SIG-M5 treated with dmso at 0.1 percent for 504 hours (cell line): ENCODE data around the gene KLHDC7B.
A peak's percentile ranks its signal among the peaks of the same experiment; 100 is the strongest.

Experiments used
- DNase-seq: peaks from one replicate; lab custom pipeline; 2025; ENCODE audit not compliant: unreplicated experiment; lab: John Stamatoyannopoulos, UW

The KLHDC7B gene

GRCh38 chr22:50547263-50547985 is 1.7 kb downstream of the KLHDC7B start:
- DNase-seq = no peak

- peak; percentile 45 for DNase-seq
Measured at GRCh38 chr22:50548040-50548920, 2.6 kb downstream of the KLHDC7B start.

DNA sequence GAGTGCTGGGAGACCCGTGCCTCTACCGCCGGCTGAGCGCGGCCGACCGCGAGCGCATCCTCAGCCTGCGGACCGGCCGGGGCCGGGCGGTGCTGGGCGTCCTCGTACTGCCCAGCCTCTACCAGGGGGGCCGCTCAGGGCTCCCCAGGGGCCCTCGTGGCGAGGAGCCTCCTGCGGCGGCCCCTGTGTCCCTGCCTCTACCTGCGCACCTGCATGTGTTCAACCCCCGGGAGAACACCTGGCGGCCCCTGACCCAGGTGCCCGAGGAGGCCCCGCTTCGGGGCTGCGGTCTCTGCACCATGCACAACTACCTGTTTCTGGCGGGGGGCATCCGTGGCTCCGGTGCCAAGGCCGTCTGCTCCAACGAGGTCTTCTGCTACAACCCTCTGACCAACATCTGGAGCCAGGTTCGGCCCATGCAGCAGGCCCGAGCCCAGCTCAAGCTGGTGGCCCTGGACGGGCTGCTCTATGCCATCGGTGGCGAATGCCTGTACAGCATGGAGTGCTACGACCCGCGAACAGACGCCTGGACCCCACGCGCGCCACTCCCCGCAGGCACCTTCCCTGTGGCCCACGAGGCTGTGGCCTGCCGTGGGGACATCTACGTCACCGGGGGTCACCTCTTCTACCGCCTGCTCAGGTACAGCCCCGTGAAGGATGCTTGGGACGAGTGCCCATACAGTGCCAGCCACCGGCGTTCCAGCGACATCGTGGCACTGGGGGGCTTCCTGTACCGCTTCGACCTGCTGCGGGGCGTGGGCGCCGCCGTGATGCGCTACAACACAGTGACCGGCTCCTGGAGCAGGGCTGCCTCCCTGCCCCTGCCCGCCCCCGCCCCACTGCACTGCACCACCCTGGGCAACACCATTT is 3.5 kb downstream of the KLHDC7B start:
- no peak for DNase-seq

DNA sequence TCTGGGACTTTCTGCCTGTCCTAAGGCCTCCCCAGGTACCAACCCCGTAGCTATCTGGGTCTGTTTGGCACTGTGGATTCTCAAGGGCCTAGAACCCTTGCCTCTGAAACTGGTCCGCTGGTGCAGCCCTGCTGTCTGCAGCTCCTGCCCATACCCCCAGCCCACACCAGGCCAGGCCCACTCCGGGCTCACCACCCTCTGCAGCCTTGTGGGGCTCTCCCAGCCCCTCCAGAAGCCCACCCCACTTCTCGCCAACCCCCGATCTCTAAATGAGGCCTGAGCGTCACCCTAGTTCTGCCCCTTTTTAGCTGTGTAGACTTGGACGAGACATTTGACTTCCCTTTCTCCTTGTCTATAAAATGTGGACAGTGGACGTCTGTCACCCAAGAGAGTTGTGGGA is 4.7 kb downstream of the KLHDC7B start:
- DNase-seq = no peak

DNA sequence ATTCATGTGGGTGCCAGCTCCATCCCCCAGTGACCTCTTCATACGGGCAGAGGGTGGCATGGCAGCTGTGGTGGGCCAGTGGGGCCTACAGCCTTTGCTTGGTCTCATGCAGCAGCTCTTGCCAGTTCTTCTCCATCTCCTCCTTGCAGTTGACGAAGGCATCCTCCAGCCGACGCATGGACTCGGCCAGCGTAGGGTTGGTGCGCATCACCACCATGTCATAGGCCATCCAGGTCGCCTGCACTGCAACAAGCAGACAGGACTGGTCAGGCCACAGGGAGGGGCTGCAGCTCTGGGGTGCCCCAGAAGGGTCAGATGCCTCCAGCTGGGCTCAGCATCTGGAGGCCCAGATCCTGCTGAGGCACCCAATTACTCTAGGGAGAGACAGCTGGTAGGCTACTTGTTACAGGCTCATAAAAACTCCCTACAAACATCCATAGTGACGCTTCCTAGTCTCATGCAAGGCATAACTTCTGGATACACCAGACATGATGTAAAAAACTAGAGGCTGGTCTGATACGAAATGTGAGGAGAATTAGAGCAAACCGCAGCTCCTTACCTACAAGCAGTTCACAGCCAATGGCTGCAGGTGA is 5.6 kb downstream of the KLHDC7B start:
- DNase-seq = no peak

- DNase-seq = no peak
Measured at GRCh38 chr22:50553310-50553709, 7.6 kb downstream of the KLHDC7B start.

- DNase-seq = no peak
Measured at GRCh38 chr22:50556703-50557102, 11.0 kb downstream of the KLHDC7B start.

DNA sequence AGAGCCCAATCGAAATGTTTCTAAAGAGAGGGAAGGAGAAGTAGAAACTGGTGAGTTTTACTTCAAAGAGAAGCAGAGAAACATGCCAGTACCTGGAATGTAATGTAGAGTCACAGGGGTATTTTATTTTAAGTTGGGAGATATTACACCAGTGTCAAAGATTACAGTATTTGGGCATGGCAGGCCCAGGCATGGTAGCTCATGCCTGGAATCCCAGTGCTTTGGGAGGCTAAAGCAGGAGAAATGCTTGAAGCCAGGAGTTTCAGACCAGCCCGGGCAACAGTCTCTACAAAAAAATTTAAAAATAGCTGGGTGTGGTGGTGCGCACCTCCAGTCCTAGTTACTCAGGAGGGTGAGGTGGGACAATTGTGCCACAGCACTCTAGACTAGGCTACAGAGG is 14.3 kb downstream of the KLHDC7B start:
- no peak for DNase-seq

DNA sequence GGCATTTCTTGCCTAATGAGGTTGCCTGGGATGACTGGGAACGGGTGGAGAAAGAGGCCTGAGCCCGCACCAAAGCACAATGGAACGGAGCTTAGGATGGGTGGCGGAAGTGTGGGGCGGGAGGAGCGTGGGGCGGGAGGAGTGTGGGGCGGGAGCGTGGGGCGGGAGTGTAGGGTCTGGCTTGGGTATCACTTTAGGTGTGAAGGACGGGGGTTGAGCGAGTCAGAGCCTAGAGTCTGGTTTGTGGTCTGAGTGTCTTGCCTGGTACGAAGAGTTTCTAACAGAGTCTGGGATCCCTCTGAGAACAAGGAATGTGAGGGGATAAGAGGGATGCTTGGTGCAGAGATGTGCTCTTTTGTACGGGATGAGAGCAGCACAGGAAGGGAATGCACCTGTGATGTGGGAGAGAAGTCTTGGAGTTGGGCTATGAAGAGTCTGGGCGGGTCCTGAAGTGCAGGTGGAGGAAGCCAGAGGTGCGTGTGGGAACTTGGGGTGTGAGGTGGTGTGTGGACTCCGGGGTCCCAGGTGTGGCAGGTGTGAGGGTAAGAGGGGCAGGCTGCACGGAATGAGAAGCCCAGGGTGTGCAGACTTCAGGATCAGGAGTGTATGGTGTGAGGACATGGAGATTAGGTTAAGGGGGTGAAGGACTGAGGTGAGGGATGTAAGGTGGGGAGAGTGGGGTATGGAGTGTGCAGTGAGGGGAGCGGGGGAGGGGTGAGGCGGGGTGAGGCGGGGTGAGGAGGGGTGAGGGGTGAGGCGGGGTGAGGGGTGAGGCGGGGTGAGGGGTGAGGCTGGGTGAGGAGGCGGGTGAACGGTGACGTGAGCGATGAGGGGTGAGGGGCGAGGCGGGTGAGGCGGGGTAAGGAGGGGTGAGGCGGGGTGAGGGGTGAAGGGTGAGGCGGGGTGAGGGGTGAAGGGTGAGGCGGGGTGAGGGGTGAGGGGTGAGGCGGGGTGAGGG is 16.0 kb downstream of the KLHDC7B start:
- DNase-seq = no peak

DNA sequence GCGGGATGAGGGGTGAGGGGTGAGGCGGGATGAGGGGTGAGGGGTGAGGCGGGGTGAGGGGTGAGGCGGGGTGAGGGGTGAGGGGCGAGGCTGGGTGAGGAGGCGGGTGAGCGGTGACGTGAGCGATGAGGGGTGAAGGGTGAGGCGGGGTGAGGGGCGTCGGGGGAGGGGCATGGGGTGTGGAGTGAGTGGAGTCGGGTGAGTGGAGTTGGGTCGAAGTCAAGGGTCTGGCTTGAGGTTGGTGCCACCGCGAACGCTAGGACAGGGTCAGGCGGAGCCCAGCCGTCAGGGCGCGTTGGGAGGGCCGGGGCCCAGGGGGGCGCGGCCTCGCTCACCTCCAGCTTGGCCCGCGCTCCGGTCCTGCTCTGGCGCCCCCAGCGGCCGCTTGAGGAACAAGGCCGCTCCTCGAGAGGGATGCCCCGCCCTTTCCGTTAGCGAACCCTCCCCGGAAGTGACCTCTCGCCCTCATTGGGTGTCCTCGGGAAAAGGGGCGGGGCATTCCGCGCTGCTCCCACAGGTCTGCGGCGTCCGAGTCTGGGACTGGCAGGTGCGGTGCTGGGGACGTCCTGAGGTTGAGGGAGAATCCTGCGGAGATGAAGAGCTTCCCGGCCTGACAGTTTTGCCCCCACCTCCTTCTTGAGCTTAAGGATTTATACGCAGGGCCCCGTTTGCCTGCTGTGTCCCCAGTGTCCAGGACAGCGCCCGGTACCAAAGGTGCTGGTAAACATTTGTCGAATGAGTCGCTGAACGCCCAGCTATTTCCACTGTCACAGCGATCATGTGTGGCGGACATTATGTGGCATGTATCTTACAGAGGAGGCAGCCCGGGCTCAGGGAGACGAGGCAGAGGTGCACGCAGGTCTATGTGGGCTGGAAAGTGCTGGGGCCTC is 17.1 kb downstream of the KLHDC7B start, which contains the start of gene SYCE3:
TSS of gene SYCE3 (minus strand) at position 397 of the 890 bp plus-strand sequence. CDS start 6,514 bp downstream, outside the sequence.
- DNase-seq = peak; percentile 90

DNA sequence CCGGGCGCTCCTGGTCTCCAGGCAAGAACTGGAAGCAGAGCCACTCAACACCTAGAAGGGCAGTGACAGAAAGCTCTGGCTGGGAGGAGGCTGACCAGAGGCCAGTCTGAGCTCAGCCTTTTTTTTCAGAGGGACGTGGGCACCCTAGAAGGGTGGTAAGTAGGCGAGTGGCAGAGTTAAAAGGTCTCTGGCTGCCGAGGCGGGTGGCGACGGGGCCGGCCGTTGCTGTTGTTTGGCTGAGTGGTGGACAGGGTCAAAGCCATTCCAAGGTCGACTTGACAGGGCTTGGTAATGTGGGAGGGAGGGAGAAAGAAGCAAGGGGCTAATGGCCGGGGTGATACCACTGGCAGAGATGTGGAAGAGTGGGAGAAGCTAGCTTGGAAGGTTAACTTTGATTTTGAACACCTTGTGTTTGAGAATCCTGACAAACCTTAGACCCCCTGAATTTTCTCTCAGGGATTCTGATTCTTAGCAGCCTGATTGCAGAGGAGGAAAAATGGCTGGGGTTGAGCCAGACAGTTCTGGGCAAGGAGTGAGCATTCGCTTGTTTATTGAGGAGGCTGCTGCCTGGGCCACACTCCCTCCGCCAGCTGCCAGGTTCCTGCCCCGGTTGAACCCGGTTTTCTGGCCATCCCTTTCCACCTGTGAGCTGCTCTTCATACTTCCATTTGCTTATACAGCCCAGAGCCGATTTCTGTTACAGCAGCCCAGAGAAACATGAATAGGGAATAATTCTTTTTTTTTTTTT is 17.9 kb downstream of the KLHDC7B start:
- DNase-seq = no peak

DNA sequence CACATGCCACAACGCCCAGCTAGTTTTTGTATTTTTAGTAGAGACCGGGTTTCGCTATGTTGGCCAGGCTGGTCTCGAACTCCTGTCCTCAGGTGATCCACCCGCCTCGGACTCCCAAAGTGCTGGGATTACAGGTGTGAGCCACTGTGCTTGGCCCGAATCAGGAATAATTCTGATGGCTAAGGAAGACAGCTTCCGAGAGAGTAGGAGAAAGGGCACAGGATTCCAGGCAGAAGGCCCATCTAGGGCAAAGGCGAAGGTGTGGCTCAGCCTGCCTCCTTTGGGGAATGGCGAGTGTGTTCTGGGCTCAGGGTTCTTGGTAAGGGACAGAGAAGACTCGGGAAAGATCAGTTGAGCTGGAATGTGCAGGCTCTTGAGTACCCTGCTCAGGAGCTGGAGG is 18.6 kb downstream of the KLHDC7B start:
- DNase-seq = no peak

DNA sequence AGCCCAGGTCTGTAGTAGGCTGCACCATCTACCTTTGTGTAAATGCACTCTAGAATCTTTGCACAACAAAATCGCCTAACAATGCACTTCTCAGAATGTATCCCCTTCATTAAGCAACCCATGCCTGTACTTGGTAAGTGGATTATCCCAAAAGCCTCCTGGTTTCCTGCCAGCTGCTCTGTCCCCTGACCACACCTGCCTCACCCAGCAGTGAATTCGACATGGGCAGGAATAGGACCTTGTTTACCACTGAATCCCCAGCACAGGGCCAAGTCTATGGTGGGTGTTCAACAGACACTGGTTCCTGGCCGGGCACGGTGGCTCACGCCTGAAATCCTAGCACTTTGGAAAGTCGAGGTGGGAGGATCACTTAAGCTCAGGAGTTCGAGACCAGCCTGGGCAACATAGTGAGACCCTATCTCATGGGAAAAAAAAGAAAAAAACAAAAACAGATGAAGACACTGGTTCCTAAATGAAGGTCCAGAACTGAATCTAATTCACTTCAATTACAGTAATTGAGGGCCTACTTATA is 22.1 kb downstream of the KLHDC7B start:
- DNase-seq = no peak

- DNase-seq = peak; percentile 17
Measured at GRCh38 chr22:50568626-50569025, 22.9 kb downstream of the KLHDC7B start.

- no peak for DNase-seq
Measured at GRCh38 chr22:50569041-50569459, 23.4 kb downstream of the KLHDC7B start.

- DNase-seq = no peak
Measured at GRCh38 chr22:50569896-50570535, 24.3 kb downstream of the KLHDC7B start.

GRCh38 chr22:50570861-50571260 is 25.2 kb downstream of the KLHDC7B start:
- DNase-seq = no peak
